GM10266 (cell line): ENCODE data around the gene EBF3.

Experiments
- DNase-seq: peaks from one replicate; pipeline ENCODE4 v3.0.0; 2012; ENCODE audit errors: extremely low spot score
- CTCF ChIP-seq: IDR thresholded peaks from 2 replicates; pipeline ENCODE4 v1.5.1; 2012; ENCODE audit warnings: mild to moderate bottlenecking, low read depth; ENCODE audit not compliant: control insufficient read depth, insufficient read depth; ENCODE audit errors: missing control alignments

EBF3 gene

GRCh38 chr10:129887381-129887905 is 76.6 kb downstream of the EBF3 start:
- no peak for TF ChIP-seq CTCF
- DNase-seq, result no peak

GRCh38 chr10:129886263-129886662 is 77.8 kb downstream of the EBF3 start:
- no peak for DNase-seq
- TF ChIP-seq CTCF, result no peak

GRCh38 chr10:129885526-129885925 is 78.5 kb downstream of the EBF3 start:
- DNase-seq, result no peak
- TF ChIP-seq CTCF, result no peak

GRCh38 chr10:129884398-129885078 is 79.5 kb downstream of the EBF3 start:
- no peak for DNase-seq
- TF ChIP-seq CTCF, result no peak

GRCh38 chr10:129883626-129884397 is 80.3 kb downstream of the EBF3 start:
- DNase-seq, result no peak
- TF ChIP-seq CTCF, result no peak

- no peak for DNase-seq
- TF ChIP-seq CTCF, result no peak
Measured at GRCh38 chr10:129883029-129883428, 81.0 kb downstream of the EBF3 start.
